NK-92 (cell line): ENCODE data around the gene CBX7.

ENCODE experiments used
- DNase-seq: peaks from one replicate; lab custom pipeline; 2025; ENCODE audit not compliant: unreplicated experiment; lab: John Stamatoyannopoulos, UW

The CBX7 gene

DNA sequence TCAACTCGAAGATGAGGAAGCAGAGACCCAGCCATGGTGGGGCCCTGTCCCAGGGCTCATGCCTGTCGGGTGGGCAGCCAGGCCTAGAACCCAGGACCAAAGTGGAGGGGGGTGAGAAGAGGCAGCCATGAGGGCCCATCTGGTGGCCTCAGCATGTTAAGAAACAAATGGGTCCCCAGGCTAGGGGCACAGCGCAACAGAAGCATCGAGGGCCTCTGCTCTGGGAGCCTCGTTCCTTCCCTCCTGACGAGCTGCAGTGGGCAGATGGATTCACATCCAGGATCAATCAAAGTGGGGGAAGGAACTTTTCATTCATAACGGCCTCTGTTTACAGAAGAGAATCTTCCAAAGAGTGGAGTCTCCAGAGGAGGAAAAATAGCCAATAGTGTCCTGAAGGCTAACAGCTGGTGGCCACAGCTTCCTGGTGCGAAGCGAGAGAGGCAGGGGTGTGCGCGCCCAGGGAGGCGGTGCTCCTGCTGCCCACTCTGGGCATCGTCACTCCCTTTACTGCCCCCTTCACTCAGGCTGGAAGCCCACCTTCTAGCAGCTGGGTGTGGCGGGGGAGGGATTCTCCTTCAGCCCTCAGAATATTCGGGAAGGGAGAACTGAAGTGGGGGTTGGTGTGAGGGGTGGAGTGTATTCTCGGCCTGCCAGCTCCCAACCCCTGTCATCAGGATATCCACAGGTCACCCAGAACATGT lies 4.3 kb downstream of the CBX7 start:
- DNase-seq = no peak

DNA sequence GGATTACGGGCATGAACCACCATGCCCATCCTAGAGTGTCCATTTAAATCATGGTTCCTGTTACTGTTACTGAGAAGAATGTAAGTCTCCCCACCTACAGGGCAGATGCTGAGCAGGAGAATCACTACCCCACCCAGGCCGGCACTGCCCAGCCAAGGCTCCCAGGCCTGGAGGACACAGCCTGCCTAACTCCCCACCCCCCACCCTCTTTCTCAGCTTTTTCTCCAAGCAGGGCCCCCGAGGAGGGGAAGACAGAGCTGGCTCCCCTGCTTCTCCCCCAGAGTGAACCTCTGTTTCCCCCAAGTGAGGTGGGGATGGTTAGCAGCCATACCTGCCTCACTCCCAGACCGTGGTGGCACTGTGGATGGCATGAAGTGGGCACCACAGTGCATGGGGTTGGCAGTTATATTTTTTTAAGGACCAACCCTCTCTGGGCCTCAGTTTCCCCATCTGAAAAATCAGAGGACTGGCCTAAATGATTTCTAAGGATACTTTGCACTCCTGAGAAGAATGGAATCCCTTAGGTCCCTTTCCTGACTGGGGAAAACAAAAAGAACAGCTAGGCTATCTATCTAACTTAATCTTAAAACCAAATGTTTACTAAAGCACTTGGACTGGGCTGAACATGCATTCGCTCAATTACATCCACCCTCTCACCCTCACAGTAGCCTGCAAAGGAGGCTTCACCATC lies 5.0 kb downstream of the CBX7 start:
- no peak for DNase-seq

DNA sequence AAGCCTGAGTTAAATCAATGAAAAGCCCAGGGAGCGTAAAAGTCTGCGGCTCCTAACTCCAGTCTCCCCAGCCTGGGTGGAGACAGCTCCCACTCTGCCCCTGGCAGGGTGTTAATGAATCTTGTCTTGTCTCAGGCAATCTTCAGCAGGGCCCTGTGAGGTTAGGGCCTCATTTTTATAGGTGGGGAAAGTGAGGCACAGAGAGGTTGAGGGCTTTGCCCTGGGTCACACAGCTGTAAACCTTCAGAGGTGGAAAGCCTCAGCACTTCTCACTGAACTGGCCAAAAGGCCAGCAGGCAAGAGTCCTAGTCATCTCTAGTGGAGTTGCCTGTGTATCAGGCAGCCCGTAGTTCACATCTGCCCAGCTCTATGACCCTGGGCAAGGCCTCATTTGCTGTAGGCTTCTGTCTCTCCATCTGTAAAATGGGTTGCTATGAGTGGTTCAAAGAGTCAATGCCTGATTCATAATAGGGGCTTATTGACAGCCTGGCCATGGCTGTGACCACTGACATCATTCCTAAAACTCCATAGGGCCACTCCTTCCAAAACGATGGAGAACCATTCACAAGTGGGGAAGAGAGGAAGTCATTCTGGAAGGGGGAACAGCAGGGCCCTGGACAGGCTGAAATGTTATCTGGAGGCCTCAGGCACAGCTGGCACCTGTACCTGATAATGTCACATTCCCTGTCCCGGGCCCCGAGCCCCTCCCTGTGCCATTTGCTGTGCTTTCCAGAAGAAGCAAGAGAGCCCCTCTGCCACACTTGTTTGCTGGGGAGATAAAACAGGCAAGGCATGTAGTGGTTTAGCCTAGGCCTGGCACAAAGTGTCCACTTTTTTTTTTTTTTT lies 6.0 kb downstream of the CBX7 start:
- no peak for DNase-seq

DNA sequence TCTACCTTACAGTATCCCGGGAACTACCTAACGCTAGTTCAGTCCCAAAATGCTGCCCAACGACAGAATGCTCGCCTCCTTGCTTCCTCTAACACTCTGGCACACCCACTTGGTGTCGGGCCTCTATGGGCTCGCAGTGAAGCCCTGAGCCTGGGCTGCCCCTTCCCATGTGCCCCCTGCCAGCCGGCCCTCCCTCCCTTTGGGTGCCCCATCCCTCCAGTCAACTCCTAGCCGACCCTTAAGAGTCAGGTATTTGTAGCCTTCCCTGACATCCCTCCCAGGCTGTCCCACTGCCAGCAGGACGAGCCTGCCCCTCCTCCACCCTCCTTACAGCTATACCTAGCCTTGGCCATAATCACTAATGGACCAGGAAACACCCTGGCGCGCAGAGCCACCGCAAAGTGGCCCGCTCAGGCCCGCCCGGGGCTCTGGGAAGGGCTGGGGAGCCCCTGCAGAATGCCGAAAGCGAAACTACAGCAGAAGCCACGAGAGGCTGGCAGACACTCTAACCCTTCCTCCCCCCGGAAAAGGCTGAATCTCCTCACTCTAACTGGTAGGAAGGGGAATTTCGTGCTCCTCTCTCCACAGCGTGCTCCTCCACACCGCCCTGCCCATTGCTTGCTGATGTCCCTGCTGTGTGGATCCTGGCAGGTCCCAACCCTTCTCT lies 8.2 kb downstream of the CBX7 start:
- no peak for DNase-seq

DNA sequence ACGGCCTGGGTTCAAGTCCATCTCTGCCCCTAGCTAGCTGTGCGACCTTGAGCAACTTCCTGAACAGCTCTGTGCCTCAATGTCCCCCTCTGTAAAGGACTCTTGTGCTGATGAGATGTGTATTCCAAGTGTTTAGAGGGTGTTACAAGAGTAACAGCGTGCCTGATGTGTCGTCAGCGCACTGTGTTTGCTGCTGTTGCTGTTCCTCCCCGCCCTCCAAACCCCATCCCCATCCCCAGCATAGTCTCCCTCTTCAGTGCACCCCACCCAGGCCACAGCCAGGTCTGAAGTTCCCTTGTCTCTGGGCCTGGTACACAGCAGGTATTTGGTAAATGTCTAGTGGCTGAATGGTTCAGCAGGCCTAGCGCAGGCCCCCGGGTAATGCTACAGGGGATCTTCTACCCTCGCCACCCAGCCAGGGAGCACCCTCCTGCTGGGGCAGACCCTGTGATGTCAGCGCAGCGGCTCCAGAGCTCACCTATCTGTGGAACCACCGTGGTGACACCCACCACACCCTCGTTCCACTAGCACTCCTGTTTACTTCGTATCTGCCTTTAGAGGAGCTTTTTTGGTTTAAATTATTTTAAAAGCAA lies 10.3 kb downstream of the CBX7 start:
- DNase-seq = no peak

DNA sequence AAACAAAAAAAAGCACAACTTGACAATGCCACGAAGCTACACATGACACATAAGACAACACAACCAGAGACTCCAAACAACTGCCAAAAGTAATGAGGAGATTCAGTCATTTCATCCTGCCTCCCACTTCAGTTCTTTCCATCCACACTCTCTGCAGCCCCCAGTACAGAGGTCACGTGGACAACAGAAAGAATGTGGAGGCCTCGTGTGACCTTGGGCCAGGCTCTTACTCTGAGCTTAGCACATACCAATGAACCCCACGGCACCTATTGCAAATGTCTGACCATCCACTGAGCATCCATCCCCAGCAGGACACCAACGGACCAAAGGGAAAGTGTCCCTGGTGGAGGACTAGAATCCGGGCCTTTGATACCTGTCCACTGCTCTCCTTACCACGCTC lies 12.5 kb downstream of the CBX7 start:
- DNase-seq = no peak

DNA sequence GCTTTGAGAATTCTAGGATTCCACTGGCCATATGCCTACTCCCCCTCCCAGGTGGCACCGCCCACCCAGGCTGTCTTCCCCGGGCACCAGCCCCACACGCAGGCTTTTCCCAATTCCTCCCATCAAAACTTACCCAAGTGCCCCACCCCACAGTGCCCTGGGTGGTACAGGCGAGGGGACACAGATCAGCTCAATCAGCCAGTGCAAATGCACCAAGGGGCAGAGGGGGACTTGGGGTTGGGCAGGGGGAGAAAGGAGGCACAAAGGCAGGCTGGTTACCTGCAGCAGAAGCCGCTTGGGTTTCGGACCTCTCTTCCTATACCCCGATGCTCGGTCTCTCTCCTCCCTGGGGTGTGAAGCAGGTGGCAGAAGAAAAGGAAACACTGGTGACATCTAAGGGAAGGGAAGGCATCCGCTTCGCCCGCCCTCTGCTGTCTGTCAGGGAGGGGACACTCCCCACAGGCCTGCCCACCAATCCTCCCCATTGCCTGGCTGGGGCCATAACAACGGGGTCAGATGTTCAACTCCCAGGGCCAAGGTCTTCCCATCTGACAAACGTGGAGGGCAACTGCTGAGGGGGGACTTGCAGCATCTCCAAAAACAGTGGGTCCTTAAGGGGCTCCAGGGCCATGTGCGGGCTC lies 14.0 kb downstream of the CBX7 start:
- no peak for DNase-seq

DNA sequence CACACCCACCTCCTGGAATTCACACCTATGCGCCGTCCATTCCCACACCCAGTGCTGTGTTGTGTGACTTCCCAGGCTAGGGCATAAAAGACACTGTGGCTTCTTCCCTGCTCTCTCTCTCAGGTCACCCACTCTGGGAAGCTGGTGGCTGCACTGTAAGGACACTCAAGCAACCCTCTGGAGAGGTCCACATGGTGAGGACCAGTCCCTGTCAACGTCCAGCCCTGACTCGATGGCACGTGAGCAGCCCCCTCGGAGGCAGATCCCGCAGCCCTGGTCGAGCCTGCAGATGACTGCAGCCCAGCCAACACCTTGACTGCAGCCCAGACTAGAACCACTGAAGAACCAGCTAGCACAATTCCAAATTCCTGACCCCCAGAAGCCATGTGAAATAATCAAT lies 16.2 kb downstream of the CBX7 start:
- DNase-seq = no peak

DNA sequence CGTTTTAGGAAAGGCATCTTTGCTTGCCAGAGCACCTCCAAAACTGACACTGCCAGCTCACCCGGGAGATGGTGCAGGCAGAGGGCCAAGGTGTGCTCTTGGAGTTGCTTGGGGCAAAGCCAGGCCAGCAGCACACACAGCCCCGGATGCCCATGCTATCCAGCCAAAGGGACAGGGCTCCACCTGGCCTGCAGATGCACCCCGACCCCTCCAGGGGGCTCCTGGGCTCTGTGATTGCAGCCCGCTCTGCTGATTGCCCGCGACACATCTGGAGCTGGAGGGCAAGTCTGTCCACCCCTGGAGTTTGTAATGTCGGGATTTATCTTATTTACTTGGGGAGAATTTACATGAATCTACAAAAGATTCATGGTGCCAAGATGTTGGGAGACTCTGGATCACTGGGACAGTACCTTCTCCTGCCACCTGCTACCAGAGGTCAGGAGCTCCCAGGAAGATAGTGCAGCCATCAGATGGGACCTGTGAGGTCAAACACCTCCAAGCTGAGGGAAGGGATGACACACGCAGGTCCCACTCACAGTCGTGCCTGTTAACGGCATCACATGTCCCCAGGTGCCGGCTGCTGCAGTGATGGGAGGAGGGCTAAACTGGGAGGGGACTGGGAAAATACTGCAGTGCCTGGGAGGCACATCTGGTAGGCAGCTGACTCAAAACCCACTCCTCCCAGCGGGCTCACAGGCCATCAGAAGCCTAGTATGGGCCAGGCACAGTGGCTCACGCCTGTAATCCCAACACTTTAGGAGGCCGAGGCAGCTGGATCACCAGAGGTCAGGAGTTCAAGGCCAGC lies 17.2 kb downstream of the CBX7 start:
- no peak for DNase-seq

DNA sequence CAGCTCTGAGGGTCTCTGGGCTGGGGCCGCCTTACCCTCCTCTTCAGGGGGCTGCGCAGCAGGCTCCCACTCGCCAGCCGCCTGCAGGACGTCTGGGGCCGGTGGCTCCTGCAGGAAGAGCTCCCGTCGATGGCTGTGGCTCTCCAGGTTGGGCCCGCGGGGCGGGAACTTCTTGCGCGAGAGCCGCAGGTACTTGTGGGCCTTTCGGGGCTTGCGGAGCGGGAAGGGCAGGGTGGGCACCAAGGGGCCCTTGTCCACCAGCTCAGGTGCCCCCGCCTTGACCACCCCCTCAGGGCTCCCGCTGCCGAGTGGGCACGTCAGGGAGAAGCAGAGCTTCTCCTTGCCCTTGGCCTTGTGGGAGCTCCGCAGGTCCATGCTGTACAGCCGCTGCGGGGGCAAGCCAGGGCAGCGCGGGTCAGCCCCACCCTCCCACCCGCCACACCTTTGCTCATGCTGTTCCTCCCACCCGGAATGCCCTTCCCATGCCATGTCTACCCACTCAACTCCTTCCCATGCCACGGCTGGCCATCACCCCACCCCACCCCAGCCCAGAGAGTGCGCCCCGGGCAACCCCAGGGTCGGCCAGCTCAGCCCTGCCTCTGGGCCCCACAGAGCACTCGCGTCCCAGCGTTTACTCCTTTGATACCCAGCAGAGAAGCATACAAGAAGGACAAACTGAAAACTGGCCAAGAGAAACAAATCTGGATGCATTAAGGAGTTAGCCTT lies 18.0 kb downstream of the CBX7 start:
- DNase-seq = no peak

DNA sequence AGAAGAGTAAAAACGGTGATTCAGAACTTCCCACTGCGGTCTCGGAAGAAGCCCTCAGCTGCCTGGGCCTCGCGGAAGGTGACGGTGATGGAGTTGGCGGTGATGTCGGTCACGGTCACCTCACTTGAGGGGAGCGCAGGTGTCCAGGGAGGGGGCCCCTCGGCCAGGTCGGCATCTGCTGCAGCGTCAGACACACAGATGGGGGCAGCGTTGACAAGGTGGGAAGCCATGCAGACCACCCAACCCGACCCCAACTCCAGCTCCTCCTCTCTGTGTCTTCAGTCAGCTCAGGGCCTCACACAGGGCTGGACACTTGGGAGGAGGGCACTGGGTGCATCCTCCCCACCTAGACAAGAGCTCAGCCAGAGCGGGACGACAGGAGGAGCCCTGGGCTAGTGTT lies 18.6 kb downstream of the CBX7 start:
- DNase-seq = no peak

DNA sequence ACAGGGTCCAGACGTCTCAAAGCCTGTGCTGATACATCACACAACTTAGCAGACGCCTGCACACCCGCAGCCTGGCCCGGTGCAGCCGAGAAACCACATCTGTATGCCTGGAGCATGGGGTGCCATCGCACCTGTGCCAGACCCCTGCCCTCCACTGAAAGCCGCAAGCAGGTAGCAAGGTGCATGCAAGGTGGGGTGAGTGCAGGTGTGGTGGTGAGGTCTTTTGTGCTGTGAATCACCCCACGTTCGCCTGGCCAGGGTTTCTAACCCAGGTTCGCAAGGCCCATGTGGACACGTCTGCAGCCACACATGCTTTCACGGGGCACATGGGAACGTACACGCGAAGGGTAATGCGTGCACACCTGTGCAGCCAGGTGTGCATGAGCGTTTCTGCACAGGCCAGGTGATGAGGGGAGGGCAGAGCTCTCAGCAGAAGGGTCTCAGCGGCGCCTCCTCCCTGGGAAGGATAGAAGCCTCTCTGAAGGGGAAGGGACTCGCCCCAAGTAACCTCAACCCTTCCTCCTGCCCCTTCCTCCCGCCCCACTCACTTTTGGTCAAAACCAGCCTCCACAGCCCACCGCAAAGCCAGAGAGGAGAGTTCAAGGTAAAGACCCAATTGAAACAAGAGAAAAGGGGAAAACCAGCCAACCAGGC lies 19.5 kb downstream of the CBX7 start:
- no peak for DNase-seq

DNA sequence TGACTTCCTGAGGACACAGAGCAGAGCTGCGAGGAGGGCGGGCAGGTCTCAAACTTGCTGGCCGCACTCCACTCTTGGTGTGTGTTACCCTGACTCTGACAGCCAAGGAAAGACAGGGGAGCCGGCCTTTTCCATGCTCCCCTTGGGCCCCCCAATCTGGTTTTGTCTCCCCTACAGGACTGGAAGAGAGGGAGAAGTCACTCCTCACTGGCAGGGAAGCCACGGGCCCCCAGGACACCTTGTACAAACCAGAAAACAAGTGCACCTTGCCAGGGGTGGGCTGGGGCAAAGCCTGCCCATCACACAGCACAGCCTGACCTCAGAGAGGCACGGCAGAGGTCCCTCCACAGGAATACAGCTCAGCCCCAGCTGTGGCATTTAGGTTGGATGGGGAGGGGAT lies 20.2 kb downstream of the CBX7 start:
- no peak for DNase-seq

DNA sequence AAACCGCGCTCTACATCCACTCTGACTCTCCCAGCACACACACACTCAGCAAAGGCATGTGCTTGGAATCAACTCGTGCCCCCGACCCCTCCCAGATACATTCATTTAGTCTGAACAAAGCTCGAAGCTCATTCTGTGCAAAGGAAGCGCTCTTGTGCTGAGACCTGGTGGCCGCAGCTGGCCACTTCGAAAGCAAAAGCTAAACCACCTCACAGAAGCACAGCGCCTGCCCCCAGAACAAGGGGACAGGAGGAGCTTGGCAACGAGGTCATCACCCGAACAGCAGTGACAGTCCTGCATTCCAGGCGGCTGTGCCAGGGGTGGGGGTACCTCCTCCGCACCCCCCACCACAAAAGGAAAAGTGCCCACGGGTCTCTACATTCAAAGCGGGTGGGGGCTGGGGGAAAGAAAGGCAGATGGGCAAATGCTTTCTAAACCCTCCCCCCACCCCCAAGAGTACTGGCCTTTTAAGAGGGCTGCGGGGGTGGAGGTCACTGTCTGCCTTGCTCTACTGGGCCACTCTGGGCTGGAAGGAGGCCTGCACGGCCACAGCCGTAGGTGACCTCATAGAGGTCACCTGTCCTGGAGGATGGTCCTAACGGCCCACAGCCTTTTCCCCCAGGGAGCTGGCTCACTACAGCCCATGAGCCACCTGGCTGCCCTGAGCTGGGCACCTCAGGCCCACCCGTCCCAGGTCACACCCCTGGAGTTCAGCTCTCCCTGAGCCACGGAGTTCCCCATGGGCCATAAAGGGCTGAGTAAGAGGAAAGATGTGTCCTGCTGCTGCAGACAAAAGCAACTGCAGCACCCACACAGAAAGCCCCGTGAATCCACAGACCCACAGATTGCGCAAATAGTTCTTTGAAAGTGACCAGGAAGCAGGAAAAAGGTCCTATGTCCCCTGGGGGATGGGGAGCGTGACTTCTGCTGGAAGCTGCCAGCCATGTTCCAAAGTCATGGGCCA lies 21.3 kb downstream of the CBX7 start:
- no peak for DNase-seq

DNA sequence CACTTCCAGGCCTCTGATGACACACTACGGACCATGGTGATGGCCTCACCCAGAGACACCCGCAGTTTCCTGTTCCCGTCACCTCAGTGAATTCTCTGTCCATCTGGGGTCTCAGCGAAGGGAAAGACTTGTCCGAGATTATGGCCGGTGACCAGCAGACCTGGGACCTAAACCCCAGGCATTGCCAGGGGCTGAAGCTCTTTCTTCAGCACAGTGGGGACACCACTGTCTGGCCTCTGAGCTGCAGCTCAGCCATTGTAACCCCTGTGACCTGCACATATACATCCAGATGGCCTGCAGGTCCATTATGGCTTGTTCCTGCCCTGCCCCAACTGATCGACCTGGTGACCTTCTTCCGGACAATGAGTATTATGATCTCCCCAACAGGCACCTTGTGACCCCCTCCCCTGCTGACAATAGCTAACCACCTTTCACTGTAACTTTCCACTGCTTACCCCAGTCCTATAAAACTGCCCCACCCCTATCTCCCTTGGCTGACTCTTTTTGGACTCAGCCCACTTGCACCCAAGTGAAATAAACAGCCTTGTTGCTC lies 22.3 kb downstream of the CBX7 start:
- no peak for DNase-seq

DNA sequence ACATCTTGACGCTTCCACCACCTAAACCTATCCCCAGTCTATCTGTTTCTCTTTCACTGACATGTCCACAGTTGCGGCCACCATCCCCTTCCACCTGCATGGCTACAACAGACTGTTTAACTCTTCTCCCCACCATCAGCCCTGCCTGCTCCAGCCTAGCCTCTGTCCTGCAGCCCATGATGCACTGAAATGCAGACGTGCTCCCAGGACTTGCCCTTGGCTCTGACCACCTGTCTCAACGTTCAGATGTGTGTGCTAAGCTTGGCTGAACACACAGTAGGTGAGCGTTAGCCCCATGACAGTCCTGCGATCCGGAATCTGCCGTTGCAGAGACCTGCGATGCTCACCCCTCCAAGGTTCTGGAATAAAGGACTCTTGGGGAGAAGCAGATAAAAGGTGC lies 22.7 kb downstream of the CBX7 start:
- no peak for DNase-seq

DNA sequence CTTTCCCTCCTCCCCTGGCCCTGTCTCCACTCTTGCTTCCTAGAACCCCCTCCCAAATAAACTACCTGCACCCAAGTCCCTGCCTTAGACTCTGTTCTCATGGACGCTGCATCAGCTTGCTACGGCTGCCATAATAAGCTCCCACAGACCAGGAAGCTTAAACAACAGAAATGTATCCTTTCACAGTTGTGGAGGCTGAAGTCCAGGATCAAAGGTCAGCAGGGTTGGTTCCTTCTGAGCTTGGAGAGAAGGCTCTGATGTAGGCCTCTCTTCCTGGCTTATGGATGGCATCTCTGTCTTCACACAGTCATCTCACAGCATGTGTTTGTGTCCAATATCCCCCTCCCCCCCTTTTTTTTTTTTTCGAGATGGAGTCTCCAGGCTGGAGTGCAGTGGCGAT lies 23.4 kb downstream of the CBX7 start:
- no peak for DNase-seq
